GM10266 (cell line): ENCODE results near the gene GGT5.
"Not testable (repeated sequence)": the region's sequence is repeated elsewhere in the genome, so short reads cannot be mapped to it uniquely, and the experiment has no call there.

Source experiments
- DNase-seq: peaks from one replicate; pipeline ENCODE4 v3.0.0; 2012; ENCODE audit errors: extremely low spot score
- CTCF ChIP-seq: IDR thresholded peaks from 2 replicates; pipeline ENCODE4 v1.5.1; 2012; ENCODE audit warnings: mild to moderate bottlenecking, low read depth; ENCODE audit not compliant: control insufficient read depth, insufficient read depth; ENCODE audit errors: missing control alignments

Gene GGT5

GRCh38 chr22:24240381-24240780, 4.5 kb downstream of the GGT5 start:
- no peak for DNase-seq
- no peak for TF ChIP-seq CTCF

- DNase-seq: not testable (repeated sequence)
Observed at GRCh38 chr22:24238101-24238694, 6.7 kb downstream of the GGT5 start.

- TF ChIP-seq CTCF: no peak
- no peak for DNase-seq
Observed at GRCh38 chr22:24236656-24237055, 8.2 kb downstream of the GGT5 start.

- TF ChIP-seq CTCF: no peak
Observed at GRCh38 chr22:24235315-24235714, 9.6 kb downstream of the GGT5 start.

GRCh38 chr22:24233816-24234215, 11.1 kb downstream of the GGT5 start:
- TF ChIP-seq CTCF: no peak
- no peak for DNase-seq

More at GRCh38 chr22:24235315-24235714, 9.6 kb downstream of the GGT5 start:
- DNase-seq: no peak

- DNase-seq: no peak
- TF ChIP-seq CTCF: no peak
Observed at GRCh38 chr22:24233235-24233634, 11.6 kb downstream of the GGT5 start.

GRCh38 chr22:24232725-24233124, 12.2 kb downstream of the GGT5 start:
- TF ChIP-seq CTCF: no peak
- DNase-seq: no peak

GRCh38 chr22:24232124-24232523, 12.8 kb downstream of the GGT5 start:
- no peak for TF ChIP-seq CTCF

More at GRCh38 chr22:24232124-24232523, 12.8 kb downstream of the GGT5 start:
- no peak for DNase-seq
